HS-5 (cell line): ENCODE results near the gene ERMAP.
"Not testable (repeated sequence)": the region's sequence is repeated elsewhere in the genome, so short reads cannot be mapped to it uniquely, and the experiment has no call there.

Experiments
- DNase-seq: peaks from one replicate; pipeline ENCODE4 v3.0.0-alpha.2; 2012; ENCODE audit warnings: low read depth

Gene ERMAP

GRCh38 chr1:42845193-42845592 is 28.3 kb downstream of the ERMAP start:
- no peak for DNase-seq

- DNase-seq = no peak
These were observed 28.9 kb downstream of the ERMAP start for GRCh38 chr1:42845866-42846256.

GRCh38 chr1:42846257-42847110 is 29.6 kb downstream of the ERMAP start, which contains the start of gene ZNF691:
Gene ZNF691 (plus strand): TSS chr1:42846613. CDS start chr1:42849659, 3,046 bp downstream.
- DNase-seq = peak; percentile 88

DNA sequence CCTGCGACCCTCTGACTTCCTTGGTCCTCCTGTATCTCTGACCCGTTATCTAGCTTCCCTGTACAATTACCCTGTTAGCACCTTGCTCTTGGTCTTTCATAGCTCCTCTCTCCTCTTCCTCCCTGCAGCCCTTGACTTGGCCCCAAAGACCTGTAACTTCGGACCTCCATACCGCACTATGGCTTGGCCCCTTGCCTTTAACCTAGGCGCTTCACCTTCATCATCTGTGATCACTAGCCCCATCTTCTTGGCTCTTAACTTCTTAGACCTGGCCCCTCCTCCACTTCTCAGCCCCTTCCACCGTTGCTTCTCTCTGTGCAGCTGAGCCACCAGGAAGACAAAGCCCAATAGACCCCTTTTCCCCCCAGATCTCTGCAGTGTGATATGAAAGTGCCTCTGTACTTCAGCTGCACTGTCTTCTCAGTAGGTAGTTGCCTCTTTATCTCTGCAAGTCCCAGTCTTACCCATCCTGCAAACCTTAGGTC is 30.2 kb downstream of the ERMAP start:
- no peak for DNase-seq

- DNase-seq = no peak
These were observed 31.0 kb downstream of the ERMAP start for GRCh38 chr1:42847721-42848460.

GRCh38 chr1:42848823-42849537 is 32.1 kb downstream of the ERMAP start:
- no peak for DNase-seq

GRCh38 chr1:42849944-42850343 is 33.0 kb downstream of the ERMAP start:
- DNase-seq = no peak

DNA sequence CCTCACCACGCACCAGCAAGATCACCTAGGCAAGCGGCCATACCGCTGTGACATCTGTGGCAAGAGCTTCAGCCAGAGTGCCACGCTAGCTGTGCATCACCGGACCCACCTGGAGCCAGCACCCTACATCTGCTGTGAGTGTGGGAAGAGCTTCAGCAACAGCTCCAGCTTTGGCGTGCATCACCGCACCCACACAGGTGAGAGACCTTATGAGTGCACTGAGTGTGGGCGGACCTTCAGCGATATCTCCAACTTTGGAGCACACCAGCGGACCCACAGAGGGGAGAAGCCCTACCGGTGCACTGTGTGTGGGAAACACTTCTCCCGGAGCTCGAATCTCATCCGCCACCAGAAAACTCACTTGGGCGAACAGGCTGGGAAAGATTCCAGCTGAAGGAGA is 34.5 kb downstream of the ERMAP start:
- DNase-seq = no peak

- no peak for DNase-seq
These were observed 35.2 kb downstream of the ERMAP start for GRCh38 chr1:42851960-42852607.

DNA sequence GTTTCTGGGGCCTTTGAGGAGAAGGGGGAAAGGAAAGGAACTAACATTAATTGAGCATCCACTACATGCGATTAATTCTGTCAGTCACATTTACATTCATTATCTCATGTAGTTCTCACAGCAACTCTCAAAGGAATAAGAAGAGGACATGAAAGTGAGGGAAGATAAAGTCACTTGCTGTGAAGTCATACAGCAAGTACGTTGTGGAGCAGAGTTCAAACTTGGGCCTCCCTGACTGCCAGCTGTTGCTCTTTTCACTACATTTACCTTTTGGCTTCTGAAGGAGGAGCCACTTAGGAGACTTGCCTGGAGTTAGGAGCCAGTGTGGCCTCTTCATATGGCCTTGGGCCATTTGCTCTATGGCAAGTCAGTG is 35.7 kb downstream of the ERMAP start:
- DNase-seq = no peak

DNA sequence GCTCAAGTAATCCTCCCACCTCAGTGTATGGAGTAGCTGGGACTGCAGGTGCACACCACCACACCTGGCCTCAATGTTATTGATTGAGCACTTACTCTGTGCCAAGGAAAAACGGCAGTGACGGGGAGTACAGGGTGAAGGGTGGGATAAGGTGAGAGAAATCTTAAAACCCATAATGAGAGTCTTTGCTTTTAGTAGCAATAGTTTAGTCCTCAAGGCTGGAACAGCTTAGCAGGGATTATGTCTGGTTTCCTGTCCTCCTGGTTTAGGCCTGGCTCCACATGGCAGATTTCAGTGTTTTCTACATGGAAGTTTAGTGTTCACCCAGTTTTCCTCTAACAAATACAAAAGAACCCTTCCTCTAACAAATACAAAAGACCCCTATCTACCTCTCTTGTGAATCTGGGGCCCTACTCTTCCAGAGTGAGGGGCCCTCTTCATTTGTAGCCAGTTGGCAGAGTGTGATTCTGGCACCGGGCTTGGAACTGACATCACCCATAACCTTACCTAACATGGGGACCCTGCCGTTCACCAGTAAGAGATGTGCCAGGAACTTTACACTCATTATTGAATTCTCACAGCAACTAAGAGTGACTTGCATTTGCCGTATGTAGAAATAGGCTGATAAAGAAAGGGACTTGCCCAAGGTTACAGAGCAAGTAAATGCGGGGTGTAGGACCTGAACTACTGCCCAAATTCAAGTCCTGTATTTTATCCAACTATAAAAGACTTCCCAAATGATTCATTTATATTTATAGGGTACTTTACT is 36.4 kb downstream of the ERMAP start:
- DNase-seq = no peak

DNA sequence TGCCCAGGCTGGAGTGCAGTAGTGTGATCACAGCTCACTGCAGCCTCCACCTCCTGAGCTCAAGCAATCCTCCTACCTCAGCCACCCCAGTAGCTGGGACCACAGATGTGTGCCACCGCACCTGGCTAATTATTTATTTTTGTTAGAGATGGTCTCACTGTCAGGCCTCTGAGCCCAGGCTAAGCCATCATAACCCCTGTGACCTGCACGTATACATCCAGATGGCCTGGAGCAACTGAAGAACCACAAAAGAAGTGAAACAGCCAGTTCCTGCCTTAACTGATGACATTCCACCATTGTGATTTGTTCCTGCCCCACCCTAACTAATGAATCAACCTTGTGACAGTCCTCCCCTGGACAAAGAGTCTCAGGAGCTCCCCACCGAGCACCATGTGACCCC is 39.6 kb downstream of the ERMAP start:
- not testable (repeated sequence) for DNase-seq

DNA sequence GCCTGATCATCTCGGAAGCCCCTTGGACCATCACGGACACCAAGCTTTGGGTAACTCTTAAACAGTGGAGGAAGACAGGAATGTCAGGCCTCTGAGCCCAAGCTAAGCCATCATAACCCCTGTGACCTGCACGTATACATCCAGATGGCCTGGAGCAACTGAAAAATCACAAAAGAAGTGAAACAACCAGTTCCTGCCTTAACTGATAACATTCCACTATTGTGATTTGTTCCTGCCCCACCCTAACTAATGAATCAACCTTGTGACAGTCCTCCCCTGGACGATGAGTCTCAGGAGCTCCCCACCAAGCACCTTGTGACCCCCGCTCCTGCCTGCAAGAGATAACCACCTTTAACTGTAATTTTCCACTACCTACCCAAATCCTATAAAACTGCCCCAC is 42.4 kb downstream of the ERMAP start:
- DNase-seq = not testable (repeated sequence)

DNA sequence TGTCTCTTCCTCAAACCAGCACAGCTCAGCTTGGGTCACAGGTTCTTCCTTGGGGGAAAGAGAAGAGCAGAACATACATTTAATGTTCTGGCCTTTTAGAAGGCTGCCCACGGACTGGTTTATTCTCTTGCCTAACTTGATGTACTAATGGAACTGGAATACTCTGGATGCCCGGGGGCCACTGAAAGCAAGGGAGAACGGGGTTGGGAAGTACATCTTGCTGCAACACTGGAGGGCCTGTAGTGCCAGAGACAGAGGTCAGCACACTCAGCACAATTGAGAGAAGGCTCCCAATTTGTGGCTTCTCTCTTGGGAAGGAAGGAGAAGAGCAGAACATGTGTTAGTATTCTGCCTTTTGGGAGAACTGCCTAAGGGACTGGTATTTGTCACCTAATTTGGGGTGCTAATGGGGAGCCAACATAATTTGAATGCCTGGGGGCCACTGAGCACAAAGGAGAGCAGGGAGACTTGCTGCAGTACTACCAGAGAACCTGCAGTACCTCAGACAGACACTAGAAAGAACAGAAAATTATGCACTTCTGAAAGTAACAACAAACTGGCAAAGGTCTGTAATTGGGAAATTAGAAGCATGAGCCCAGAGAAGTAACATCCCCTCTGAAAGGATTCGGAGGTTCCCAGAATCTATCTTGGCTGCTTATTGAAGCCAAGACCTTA is 43.6 kb downstream of the ERMAP start:
- no peak for DNase-seq

DNA sequence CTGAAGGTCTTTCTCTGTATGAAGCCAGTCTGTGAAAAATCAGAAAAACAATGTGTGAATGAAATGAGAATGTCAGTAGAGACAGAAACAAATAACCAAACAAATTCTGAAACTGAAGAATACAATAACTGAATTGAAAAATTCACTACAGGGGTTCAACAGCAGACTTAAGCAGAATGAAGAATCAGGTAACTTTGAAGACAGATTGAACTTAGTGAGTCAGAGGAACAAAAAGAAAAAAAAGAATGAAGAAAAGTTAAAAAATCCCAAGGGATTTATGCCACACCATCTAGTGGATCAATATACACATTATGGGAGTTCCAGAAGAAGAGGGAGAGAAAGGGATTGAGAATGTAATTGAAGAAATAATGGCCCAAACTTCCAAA is 44.1 kb downstream of the ERMAP start:
- no peak for DNase-seq

- DNase-seq = no peak
These were observed 49.6 kb downstream of the ERMAP start for GRCh38 chr1:42866549-42866948.

DNA sequence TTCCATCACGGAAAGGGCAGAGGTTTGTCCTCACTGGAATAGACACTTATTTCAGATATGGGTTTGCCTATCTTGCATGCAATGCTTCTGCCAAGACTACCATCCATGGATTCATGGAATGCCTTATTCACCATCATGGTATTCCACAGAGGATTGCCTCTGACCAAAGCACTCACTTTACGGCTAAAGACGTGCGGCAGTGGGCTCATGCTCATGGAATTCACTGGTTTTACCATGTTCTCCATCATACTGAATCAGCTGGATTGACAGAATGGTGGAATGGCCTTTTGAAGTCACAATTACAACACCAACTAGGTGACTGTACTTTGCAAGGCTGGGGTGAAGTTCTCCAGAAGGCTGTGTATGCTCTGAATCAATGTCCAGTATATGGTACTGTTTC is 51.5 kb downstream of the ERMAP start:
- peak; percentile 34 for DNase-seq

- not testable (repeated sequence) for DNase-seq
These were observed 52.3 kb downstream of the ERMAP start for GRCh38 chr1:42869254-42869653.

- DNase-seq = not testable (repeated sequence)
These were observed 52.8 kb downstream of the ERMAP start for GRCh38 chr1:42869751-42870150.

DNA sequence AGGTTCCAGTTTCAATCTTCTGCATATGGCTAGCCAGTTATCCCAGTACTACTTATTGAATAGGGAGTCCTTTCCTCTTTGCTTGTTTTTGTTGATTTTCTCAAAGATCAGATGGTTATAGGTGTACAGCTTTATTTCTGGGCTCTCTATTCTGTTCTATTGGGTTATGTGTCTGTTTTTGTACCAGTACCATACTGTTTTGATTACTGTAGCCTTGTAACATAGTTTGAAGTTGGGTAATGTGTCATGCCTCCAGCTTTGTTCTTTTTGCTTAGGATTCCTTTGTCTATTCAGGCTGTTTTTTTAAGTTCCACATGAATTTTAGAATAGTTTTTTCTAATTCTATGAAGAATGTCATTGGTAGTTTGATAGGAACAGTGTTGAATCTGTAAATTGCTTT is 56.2 kb downstream of the ERMAP start:
- DNase-seq = not testable (repeated sequence)

GRCh38 chr1:42873670-42874069 is 56.7 kb downstream of the ERMAP start:
- DNase-seq = no peak
